ENCODE results near the gene DDT. TPM values are rescaled to one million over a fixed set of nuclear protein-coding genes. Genes with fewer than 3 reads are reported as not detected.
"Not testable (repeated sequence)": the region's sequence is repeated elsewhere in the genome, so short reads cannot be mapped to it uniquely, and the experiment has no call there.

DDT gene
- total RNA-seq, 1 donor from 2014 or later: 68.6 TPM

DNA sequence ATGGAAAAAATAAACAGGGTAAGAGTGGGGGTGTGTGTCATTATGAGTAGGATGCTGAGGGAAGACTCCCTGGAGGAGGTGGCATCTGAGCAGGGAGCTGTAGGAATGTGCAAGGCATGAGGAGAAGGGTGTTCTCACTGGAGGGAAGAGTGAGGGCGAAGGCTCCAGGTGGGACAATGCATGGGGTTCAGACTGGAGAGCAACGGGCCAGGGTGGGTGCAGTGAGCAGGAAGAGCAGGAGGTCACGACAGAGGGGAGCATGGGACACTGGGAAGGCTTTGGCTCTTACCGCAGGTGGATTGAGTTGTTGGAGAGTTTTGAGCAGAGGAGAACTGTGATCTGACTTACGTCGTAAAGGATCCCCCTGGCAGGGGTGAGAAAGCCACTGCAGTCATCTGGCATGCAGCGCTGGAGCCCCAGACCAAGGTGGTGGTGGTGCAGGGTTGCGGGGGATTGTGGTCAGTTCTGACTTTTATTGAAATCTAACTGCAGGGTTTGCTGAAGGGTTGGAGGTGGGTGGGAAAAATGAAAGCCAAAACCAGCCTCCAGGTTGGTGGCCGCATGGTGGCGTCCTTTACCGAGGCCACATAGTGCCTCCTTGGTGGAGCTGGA lies 21.3 kb downstream of the DDT start:
- not testable (repeated sequence) for DNase-seq

DNA sequence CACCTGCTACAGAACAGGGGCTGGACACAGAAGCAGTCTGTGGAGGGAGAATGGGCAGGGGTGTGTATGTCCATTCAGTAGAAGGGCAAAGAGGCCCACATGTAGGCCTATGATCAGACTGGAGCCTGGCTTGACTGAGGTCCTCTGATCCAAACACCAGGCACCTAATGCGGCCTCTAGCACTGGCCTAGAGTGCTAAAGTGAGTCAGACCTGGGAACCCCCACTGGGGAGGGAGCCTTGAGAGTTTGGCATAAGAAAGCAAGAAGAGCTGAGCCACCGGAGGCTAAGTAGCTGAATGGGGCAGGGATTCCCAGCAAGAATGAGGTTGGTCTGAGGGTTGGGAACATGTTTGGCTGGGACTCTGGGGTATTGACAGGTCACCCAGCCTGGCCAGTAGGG lies 22.9 kb downstream of the DDT start:
- DNase-seq: not testable (repeated sequence)

DNA sequence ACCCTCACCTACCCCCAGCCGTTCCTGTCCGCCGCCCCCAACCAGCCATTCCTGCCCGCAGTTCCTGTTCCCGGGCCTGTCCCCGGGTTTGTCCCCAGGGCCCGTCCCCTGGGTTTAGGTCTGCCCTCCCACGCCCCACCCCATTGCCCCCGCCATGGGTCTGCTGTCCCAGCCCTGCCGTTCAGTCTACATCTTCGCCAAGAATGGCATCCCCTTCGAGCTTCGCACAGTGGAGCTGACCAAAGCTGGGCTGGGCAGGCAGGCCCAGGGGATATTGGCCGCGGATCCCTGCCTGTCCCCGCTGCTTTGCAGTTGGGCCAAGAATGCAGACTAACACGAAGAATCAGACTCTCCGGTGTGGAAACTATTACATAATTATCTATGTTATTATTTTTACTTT lies 24.5 kb downstream of the DDT start:
- not testable (repeated sequence) for DNase-seq

- DNase-seq: not testable (repeated sequence)
Measured at GRCh38 chr22:23947391-23947790, 26.9 kb downstream of the DDT start.

- DNase-seq: not testable (repeated sequence)
Measured at GRCh38 chr22:23940166-23940565, 34.1 kb downstream of the DDT start.

DNA sequence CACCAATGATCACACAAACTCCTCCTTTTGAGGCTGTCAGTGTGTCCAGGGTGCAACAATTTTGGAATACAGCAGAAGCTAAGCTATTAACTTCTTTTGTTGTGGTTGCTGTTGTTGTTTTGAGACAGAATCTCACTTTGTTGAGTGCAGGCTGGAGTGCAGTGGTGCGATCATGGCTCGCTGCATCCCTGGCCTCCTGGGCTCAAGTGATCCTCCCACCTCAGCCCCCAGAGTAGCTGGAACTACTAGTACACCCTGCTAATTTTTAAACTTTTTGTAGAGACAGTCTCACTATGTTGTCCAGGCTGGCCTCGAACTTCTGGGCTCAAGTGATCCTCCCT lies 35.3 kb downstream of the DDT start:
- DNase-seq: no peak

- DNase-seq: no peak
Measured at GRCh38 chr22:23938328-23939016, 35.8 kb downstream of the DDT start.

DNA sequence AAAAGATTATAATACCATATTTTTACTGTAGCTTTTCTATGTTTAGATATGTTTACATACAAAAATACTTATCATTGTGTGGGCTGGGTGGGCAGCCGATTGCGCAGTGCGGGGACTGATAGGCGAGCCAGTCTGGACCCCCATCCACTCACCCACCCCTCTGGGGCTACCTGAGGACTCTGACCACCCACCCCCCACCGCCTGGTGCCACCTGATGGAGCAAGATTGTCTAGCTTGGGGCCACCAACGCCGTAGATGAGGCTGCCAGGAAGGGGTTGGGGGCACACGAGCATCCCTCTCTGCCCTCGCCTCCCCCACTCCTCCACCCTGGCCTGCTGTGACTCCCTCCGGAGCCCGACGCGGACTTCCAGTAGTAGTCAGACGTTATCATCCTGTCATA lies 47.7 kb downstream of the DDT start:
- DNase-seq: no peak

- no peak for DNase-seq
Measured at GRCh38 chr22:23925020-23925606, 49.1 kb downstream of the DDT start.

DNA sequence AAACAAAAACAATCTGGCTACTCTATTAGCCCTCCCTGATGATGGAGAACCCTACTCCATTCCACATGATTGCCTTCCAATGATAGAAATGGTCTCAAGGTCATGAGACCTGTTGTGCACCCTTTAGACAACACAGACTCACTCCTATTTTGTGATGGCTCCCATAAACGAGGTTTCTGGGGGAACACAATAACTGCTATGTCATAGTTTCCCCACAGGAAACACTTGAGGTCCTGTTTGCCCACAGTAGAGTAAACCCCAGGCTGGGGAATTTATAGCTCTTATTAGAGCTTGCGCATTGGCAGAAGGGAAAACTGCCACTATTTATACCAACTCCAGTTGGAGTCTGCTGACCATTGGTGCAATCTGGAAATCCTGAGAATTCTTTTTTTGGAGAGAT lies 51.3 kb downstream of the DDT start:
- DNase-seq: no peak

DNA sequence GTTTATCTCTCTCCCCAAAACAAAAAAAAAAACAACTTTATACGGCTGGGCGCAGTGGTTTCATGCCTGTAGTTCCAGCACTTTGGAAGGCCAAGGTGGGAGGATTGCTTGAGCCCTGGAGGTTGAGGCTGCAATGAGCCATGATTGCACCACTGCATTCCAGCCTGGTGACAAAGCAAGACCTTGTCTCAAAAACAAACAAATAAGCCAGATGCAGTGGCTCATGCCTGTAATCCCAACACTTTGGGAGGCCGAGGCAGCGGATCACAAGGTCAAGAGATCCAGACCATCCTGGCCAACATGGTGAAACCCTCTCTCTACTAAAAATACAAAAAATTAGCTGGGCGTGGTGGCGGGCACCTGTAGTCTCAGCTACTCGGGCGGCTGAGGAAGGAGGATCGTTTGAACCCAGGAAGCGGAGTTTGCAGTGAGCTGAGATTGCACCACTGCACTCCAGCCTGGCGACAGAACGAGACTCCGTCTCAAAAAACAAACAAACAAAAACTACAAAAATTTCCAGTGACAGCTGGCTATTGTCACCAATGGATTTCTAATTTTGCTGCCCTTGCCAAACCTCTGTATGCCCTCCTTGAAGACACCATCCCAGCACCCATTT lies 52.5 kb downstream of the DDT start:
- not testable (repeated sequence) for DNase-seq

Other genes with a start within 250 kb of the DDT start
- 4.1 TPM for gene ZNF70, start 223.3 kb downstream of the DDT start, total RNA-seq
- not detected for gene VPREB3, start 220.0 kb downstream of the DDT start, total RNA-seq
- gene C22orf15, start 211.5 kb downstream of the DDT start, total RNA-seq: not detected
- gene CHCHD10, start 206.5 kb downstream of the DDT start, total RNA-seq: 3.4 TPM
- 14.8 TPM for gene MMP11, start 201.6 kb downstream of the DDT start, total RNA-seq
- gene SMARCB1, start 187.5 kb downstream of the DDT start, total RNA-seq: 19.7 TPM
- gene DERL3, start 135.4 kb downstream of the DDT start, total RNA-seq: 0.62 TPM
- 8.4 TPM for gene SLC2A11, start 116.6 kb downstream of the DDT start, total RNA-seq
- gene MIF, start 80.1 kb downstream of the DDT start, total RNA-seq: 85.2 TPM
- gene GSTT2B, start 13.2 kb downstream of the DDT start, total RNA-seq: 4.1 TPM
- gene DDTL, start 7.6 kb downstream of the DDT start, total RNA-seq: 3.1 TPM
- gene GSTT2, start 5.7 kb upstream of the DDT start, total RNA-seq: not detected
- gene GSTT4, start 31.0 kb upstream of the DDT start, total RNA-seq: not detected
- gene CABIN1, start 36.9 kb upstream of the DDT start, total RNA-seq: 39.6 TPM
- not detected for gene SUSD2, start 207.0 kb upstream of the DDT start, total RNA-seq